WTC11 (cell line): Measurements from ENCODE around the gene GRP. TPM values are rescaled to one million over a fixed set of nuclear protein-coding genes. Genes with fewer than 3 reads are reported as not detected.

Source experiments
- ATAC-seq: fragments of 200-7000 bp; cut with Tn5 transposase; 2 replicates; pipeline ENCODE4 v1.10.0; 2021; ENCODE audit warnings: mild to moderate bottlenecking, moderate library complexity
- CTCF ChIA-PET: fragments of 300-600 bp; sonication (Branson Sonifier 250); formaldehyde crosslinking; loops from one replicate; lab custom pipeline; 2021; ENCODE audit warnings: antibody characterized with exemption; lab: Charles Lee
- POLR2A ChIA-PET: fragments of 350-600 bp; sonication (Branson Sonifier 250); formaldehyde crosslinking; loops from one replicate; lab custom pipeline; 2021; ENCODE audit warnings: antibody characterized with exemption; lab: Charles Lee
- DNase-seq: peaks from one replicate; pipeline ENCODE4 v3.0.0; 2021; ENCODE audit warnings: low spot score
- H3K27ac Mint-ChIP-seq: 2 replicates; pipeline ENCODE4 v1.8.0; 2021; ENCODE audit warnings: mixed read lengths
- H3K27me3 Mint-ChIP-seq: 2 replicates; pipeline ENCODE4 v1.8.0; 2021; ENCODE audit warnings: low read depth, mild to moderate bottlenecking, moderate library complexity, mixed read lengths
- H3K36me3 Mint-ChIP-seq: 2 replicates; pipeline ENCODE4 v1.8.0; 2021; ENCODE audit warnings: mixed read lengths
- H3K4me1 Mint-ChIP-seq: 2 replicates; pipeline ENCODE4 v1.8.0; 2022; ENCODE audit warnings: mixed read lengths
- H3K4me3 Mint-ChIP-seq: 2 replicates; pipeline ENCODE4 v1.8.0; 2021; ENCODE audit warnings: mild to moderate bottlenecking, moderate library complexity, mixed read lengths
- H3K9me3 Mint-ChIP-seq: 2 replicates; pipeline ENCODE4 v1.8.0; 2021; ENCODE audit warnings: mixed read lengths
- ATF1 ChIP-seq: sonication (generic); formaldehyde crosslinking; IDR thresholded peaks from 2 replicates; pipeline ENCODE4 v1.8.1; 2023; ENCODE audit warnings: mild to moderate bottlenecking, moderate library complexity, missing genetic modification reagents
- CREB1 ChIP-seq: sonication (generic); formaldehyde crosslinking; IDR thresholded peaks from 2 replicates; pipeline ENCODE4 v1.8.0; 2023; ENCODE audit warnings: mild to moderate bottlenecking, missing genetic modification reagents
- CREM ChIP-seq: sonication (generic); formaldehyde crosslinking; IDR thresholded peaks from 2 replicates; pipeline ENCODE4 v1.8.1; 2022; ENCODE audit warnings: mild to moderate bottlenecking, missing genetic modification reagents, moderate library complexity
- FOXJ3 ChIP-seq: sonication (generic); formaldehyde crosslinking; IDR thresholded peaks from 2 replicates; pipeline ENCODE4 v1.9.0; 2021; ENCODE audit warnings: missing genetic modification reagents, mild to moderate bottlenecking, borderline replicate concordance
- FOXP1 ChIP-seq: sonication (generic); formaldehyde crosslinking; IDR thresholded peaks from 2 replicates; pipeline ENCODE4 v1.8.0; 2022; ENCODE audit warnings: missing genetic modification reagents, mild to moderate bottlenecking, moderate library complexity, borderline replicate concordance
- GABPB1 ChIP-seq: sonication (generic); formaldehyde crosslinking; IDR thresholded peaks from 2 replicates; pipeline ENCODE4 v1.8.1; 2023; ENCODE audit warnings: mild to moderate bottlenecking, missing genetic modification reagents
- GTF2I ChIP-seq: fragments of 250-450 bp; sonication (Bioruptor Pico); conservative IDR thresholded peaks from 2 replicates; pipeline ENCODE4 v1.4.0; 2021; ENCODE audit warnings: mild to moderate bottlenecking
- IRF2 ChIP-seq: sonication (generic); formaldehyde crosslinking; IDR thresholded peaks from 2 replicates; pipeline ENCODE4 v1.8.0; 2022; ENCODE audit warnings: low read depth, missing genetic modification reagents, borderline replicate concordance
- JAZF1 ChIP-seq: fragments of 250-450 bp; sonication (Bioruptor Pico); IDR thresholded peaks from 2 replicates; pipeline ENCODE4 v1.9.0; 2021; ENCODE audit warnings: moderate library complexity, mild to moderate bottlenecking, inconsistent platforms
- MXD4 ChIP-seq: fragments of 250-450 bp; sonication (Bioruptor Pico); IDR thresholded peaks from 2 replicates; pipeline ENCODE4 v1.8.0; 2021; ENCODE audit warnings: mild to moderate bottlenecking, moderate library complexity, borderline replicate concordance
- NFYB ChIP-seq: sonication (generic); formaldehyde crosslinking; conservative IDR thresholded peaks from 2 replicates; pipeline ENCODE4 v1.8.0; 2022; ENCODE audit warnings: low read depth, missing genetic modification reagents
- NR3C1 ChIP-seq: sonication (generic); formaldehyde crosslinking; conservative IDR thresholded peaks from 2 replicates; pipeline ENCODE4 v1.8.1; 2023; ENCODE audit warnings: low read depth, mild to moderate bottlenecking, missing genetic modification reagents
- PRRX2 ChIP-seq: fragments of 250-450 bp; sonication (Bioruptor Pico); IDR thresholded peaks from 2 replicates; pipeline ENCODE4 v1.8.0; 2021; ENCODE audit warnings: mild to moderate bottlenecking
- SP1 ChIP-seq: sonication (generic); formaldehyde crosslinking; conservative IDR thresholded peaks from 2 replicates; pipeline ENCODE4 v1.8.1; 2022; ENCODE audit warnings: missing genetic modification reagents
- TEAD4 ChIP-seq: sonication (generic); formaldehyde crosslinking; IDR thresholded peaks from 2 replicates; pipeline ENCODE4 v1.8.0; 2022; ENCODE audit warnings: mild to moderate bottlenecking, missing genetic modification reagents
- ZBTB21 ChIP-seq: sonication (generic); formaldehyde crosslinking; IDR thresholded peaks from 2 replicates; pipeline ENCODE4 v1.8.1; 2023; ENCODE audit warnings: mild to moderate bottlenecking, missing genetic modification reagents, borderline replicate concordance
- ZNF138 ChIP-seq: sonication (generic); formaldehyde crosslinking; conservative IDR thresholded peaks from 2 replicates; pipeline ENCODE4 v1.8.1; 2022; ENCODE audit warnings: mild to moderate bottlenecking, moderate library complexity, missing genetic modification reagents
- ZNF396 ChIP-seq: fragments of 250-450 bp; sonication (Bioruptor Pico); IDR thresholded peaks from 2 replicates; pipeline ENCODE4 v1.8.0; 2021; ENCODE audit warnings: mild to moderate bottlenecking, moderate library complexity, borderline replicate concordance
- ZNF671 ChIP-seq: fragments of 250-450 bp; sonication (Bioruptor Pico); IDR thresholded peaks from 2 replicates; pipeline ENCODE4 v1.8.0; 2021; ENCODE audit warnings: mild to moderate bottlenecking
- total RNA-seq: library from RNA; stranded (reverse); gene quantifications from 3 replicates; pipeline ENCODE4 v1.2.3, GENCODE V29; 2021
- TF ChIP-seq, protein P1 (sequence below): sonication (generic); formaldehyde crosslinking; IDR thresholded peaks from 2 replicates; pipeline ENCODE4 v1.8.1; 2023; ENCODE audit warnings: mild to moderate bottlenecking, missing genetic modification reagents, moderate library complexity
- TF ChIP-seq, protein P2 (sequence below): sonication (generic); formaldehyde crosslinking; IDR thresholded peaks from 2 replicates; pipeline ENCODE4 v1.8.1; 2023; ENCODE audit warnings: mild to moderate bottlenecking, missing genetic modification reagents
- TF ChIP-seq, protein P3 (sequence below): sonication (generic); formaldehyde crosslinking; IDR thresholded peaks from 2 replicates; pipeline ENCODE4 v1.8.0; 2022; ENCODE audit warnings: mild to moderate bottlenecking, missing genetic modification reagents
- TF ChIP-seq, protein P4 (sequence below): sonication (generic); formaldehyde crosslinking; IDR thresholded peaks from 2 replicates; pipeline ENCODE4 v1.8.1; 2022; ENCODE audit warnings: missing genetic modification reagents, borderline replicate concordance
- TF ChIP-seq, protein P5 (sequence below): fragments of 250-450 bp; sonication (Bioruptor Pico); IDR thresholded peaks from 2 replicates; pipeline ENCODE4 v1.9.0; 2021; ENCODE audit warnings: mild to moderate bottlenecking
- TF ChIP-seq, protein P6 (sequence below): fragments of 200-600 bp; IDR thresholded peaks from 2 replicates; pipeline ENCODE4 v1.8.0; 2022; ENCODE audit warnings: antibody characterized with exemption
- TF ChIP-seq, protein P7 (sequence below): sonication (generic); formaldehyde crosslinking; IDR thresholded peaks from 2 replicates; pipeline ENCODE4 v1.8.0; 2022; ENCODE audit warnings: mild to moderate bottlenecking, missing genetic modification reagents
- TF ChIP-seq, protein P8 (sequence below): sonication (generic); formaldehyde crosslinking; IDR thresholded peaks from 2 replicates; pipeline ENCODE4 v1.8.1; 2022; ENCODE audit warnings: mild to moderate bottlenecking, moderate library complexity, missing genetic modification reagents

The GRP gene
- total RNA-seq, 1 experiment from 2014 or later = 0.22 TPM

DNA sequence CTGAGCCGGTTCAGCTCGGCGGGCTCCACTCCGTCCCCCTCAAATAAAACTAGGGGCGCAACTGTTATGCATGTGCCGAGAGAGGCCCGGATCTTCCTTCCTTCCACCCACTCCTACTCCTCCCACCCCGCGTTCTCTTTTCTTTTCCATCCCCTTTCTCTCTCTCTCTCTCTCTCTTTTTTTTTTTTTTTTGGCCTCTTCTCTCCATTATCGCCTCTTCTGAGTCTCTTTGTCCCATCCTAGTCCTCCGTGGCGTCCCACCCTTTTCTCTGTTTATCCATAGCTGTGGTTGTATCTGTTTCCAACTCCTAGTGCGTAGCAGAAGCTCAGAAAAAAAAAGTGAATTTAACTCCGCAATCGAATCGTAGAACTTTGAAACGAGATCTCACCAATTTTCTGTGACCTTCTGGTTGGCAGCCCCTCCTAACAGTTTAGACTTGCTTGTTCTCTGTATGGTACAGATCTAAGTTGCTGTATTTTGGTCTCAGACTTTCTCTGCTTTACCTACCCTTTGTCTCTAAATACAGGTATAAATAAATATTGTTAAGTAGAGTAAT is 49.7 kb downstream of the GRP start:
- H3K4me1 Mint-ChIP-seq = peaks cover 61% of the 10 kb centered on the region
- H3K27me3 Mint-ChIP-seq = peaks cover 97% of the 10 kb centered on the region
- H3K4me3 Mint-ChIP-seq = peak overlapping the region; percentile 76
- TF ChIP-seq FOXP1 (no peak), SP1 (CRISPR knock-in tag) (no peak), ZNF396 (no peak), IRF2 (CRISPR knock-in tag) (no peak), ATF1 (CRISPR knock-in tag) (no peak), ZBTB21 (CRISPR knock-in tag) (no peak), GTF2I (CRISPR knock-in tag) (no peak), ZNF138 (no peak), NR3C1 (CRISPR knock-in tag) (no peak), FOXJ3 (CRISPR knock-in tag) (no peak), JAZF1 (CRISPR knock-in tag) (no peak), NFYB (no peak)
- TF ChIP-seq, protein P1, sequence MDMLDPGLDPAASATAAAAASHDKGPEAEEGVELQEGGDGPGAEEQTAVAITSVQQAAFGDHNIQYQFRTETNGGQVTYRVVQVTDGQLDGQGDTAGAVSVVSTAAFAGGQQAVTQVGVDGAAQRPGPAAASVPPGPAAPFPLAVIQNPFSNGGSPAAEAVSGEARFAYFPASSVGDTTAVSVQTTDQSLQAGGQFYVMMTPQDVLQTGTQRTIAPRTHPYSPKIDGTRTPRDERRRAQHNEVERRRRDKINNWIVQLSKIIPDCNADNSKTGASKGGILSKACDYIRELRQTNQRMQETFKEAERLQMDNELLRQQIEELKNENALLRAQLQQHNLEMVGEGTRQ (CRISPR knock-in tag) = no peak
- TF ChIP-seq, protein P2, sequence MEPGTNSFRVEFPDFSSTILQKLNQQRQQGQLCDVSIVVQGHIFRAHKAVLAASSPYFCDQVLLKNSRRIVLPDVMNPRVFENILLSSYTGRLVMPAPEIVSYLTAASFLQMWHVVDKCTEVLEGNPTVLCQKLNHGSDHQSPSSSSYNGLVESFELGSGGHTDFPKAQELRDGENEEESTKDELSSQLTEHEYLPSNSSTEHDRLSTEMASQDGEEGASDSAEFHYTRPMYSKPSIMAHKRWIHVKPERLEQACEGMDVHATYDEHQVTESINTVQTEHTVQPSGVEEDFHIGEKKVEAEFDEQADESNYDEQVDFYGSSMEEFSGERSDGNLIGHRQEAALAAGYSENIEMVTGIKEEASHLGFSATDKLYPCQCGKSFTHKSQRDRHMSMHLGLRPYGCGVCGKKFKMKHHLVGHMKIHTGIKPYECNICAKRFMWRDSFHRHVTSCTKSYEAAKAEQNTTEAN (CRISPR knock-in tag) = no peak
- TF ChIP-seq, protein P3, sequence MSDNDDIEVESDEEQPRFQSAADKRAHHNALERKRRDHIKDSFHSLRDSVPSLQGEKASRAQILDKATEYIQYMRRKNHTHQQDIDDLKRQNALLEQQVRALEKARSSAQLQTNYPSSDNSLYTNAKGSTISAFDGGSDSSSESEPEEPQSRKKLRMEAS (CRISPR knock-in tag) = no peak
- TF ChIP-seq, protein P4, sequence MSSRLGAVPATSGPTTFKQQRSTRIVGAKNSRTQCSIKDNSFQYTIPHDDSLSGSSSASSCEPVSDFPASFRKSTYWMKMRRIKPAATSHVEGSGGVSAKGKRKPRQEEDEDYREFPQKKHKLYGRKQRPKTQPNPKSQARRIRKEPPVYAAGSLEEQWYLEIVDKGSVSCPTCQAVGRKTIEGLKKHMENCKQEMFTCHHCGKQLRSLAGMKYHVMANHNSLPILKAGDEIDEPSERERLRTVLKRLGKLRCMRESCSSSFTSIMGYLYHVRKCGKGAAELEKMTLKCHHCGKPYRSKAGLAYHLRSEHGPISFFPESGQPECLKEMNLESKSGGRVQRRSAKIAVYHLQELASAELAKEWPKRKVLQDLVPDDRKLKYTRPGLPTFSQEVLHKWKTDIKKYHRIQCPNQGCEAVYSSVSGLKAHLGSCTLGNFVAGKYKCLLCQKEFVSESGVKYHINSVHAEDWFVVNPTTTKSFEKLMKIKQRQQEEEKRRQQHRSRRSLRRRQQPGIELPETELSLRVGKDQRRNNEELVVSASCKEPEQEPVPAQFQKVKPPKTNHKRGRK (CRISPR knock-in tag) = no peak
- no peak overlapping the region for H3K27ac Mint-ChIP-seq
- ATAC-seq = no peak
- ChIA-PET POLR2A (interaction anchor here (0.6 to 1.8 kb wide), 3 partner anchors 38 to 132 kb away, joined by 4 to 6 read pairs (median 5); partner anchors contain the start of gene LMAN1), CTCF (interaction anchor here (0.7 to 4.9 kb wide), 14 partner anchors 17 to 554 kb away, joined by 3 to 45 read pairs (median 3); partner anchors contain the start of genes CCBE1 and GRP)
- no peaks in the 10 kb centered on the region for H3K36me3 Mint-ChIP-seq
- H3K9me3 Mint-ChIP-seq = no peaks in the 10 kb centered on the region
- no peak for DNase-seq

DNA sequence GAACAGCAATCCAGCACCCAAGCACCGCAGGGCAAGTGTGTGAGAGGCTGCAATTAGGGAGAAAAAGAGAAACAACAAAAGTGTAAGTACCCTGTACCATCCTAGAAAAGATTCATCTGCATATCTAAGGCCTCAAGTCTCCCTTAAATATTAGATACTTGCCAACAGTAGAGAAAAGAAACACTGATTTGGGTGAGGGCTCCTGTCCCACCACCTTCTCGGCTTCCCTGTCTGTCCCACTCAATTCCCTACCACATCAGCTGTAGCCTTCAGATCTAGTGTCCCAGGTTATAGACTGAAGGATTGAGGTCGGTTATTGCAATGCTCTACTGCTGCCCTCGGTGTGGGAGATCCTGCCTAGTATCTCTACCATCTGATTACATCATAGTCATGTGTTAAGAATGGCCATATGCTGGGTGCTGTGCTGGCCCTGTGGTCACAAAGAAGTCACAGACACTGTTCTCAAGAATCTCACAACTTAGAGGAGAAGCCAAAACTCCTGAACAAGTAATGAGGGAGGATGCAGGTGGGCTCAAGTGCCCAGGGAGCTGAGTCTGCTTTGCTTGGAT is 50.8 kb downstream of the GRP start:
- peak overlapping the region; percentile 18; the same call in 1 of the 2 replicates for H3K4me3 Mint-ChIP-seq

More for the DNA sequence above, 50.8 kb downstream of the GRP start:
- H3K4me1 Mint-ChIP-seq = peaks cover 66% of the 10 kb centered on the region
- peaks cover 97% of the 10 kb centered on the region for H3K27me3 Mint-ChIP-seq
- H3K36me3 Mint-ChIP-seq = no peaks in the 10 kb centered on the region
- POLR2A ChIA-PET = no interaction called here
- H3K9me3 Mint-ChIP-seq = no peaks in the 10 kb centered on the region
- ATAC-seq = no peak
- H3K27ac Mint-ChIP-seq = no peak overlapping the region
- CTCF ChIA-PET = interaction anchor here (2.1 to 4.9 kb wide), 3 partner anchors 21 to 132 kb away, joined by 16 to 45 read pairs (median 22); no protein-coding TSS in a partner anchor
- TF ChIP-seq GABPB1 (no peak), JAZF1 (CRISPR knock-in tag) (no peak), TEAD4 (CRISPR knock-in tag) (no peak), ZNF138 (no peak), PRRX2 (CRISPR knock-in tag) (no peak), GTF2I (CRISPR knock-in tag) (no peak), CREB1 (CRISPR knock-in tag) (no peak), MXD4 (CRISPR knock-in tag) (no peak), ZNF671 (CRISPR knock-in tag) (no peak), CREM (CRISPR knock-in tag) (no peak), IRF2 (CRISPR knock-in tag) (no peak)
- TF ChIP-seq, protein P5, sequence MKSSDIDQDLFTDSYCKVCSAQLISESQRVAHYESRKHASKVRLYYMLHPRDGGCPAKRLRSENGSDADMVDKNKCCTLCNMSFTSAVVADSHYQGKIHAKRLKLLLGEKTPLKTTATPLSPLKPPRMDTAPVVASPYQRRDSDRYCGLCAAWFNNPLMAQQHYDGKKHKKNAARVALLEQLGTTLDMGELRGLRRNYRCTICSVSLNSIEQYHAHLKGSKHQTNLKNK = no peak
- TF ChIP-seq, protein P6, sequence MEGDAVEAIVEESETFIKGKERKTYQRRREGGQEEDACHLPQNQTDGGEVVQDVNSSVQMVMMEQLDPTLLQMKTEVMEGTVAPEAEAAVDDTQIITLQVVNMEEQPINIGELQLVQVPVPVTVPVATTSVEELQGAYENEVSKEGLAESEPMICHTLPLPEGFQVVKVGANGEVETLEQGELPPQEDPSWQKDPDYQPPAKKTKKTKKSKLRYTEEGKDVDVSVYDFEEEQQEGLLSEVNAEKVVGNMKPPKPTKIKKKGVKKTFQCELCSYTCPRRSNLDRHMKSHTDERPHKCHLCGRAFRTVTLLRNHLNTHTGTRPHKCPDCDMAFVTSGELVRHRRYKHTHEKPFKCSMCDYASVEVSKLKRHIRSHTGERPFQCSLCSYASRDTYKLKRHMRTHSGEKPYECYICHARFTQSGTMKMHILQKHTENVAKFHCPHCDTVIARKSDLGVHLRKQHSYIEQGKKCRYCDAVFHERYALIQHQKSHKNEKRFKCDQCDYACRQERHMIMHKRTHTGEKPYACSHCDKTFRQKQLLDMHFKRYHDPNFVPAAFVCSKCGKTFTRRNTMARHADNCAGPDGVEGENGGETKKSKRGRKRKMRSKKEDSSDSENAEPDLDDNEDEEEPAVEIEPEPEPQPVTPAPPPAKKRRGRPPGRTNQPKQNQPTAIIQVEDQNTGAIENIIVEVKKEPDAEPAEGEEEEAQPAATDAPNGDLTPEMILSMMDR = no peak
- TF ChIP-seq, protein P7, sequence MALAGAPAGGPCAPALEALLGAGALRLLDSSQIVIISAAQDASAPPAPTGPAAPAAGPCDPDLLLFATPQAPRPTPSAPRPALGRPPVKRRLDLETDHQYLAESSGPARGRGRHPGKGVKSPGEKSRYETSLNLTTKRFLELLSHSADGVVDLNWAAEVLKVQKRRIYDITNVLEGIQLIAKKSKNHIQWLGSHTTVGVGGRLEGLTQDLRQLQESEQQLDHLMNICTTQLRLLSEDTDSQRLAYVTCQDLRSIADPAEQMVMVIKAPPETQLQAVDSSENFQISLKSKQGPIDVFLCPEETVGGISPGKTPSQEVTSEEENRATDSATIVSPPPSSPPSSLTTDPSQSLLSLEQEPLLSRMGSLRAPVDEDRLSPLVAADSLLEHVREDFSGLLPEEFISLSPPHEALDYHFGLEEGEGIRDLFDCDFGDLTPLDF (CRISPR knock-in tag) = no peak
- TF ChIP-seq, protein P8, sequence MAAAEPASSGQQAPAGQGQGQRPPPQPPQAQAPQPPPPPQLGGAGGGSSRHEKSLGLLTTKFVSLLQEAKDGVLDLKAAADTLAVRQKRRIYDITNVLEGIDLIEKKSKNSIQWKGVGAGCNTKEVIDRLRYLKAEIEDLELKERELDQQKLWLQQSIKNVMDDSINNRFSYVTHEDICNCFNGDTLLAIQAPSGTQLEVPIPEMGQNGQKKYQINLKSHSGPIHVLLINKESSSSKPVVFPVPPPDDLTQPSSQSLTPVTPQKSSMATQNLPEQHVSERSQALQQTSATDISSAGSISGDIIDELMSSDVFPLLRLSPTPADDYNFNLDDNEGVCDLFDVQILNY (CRISPR knock-in tag) = no peak
- no peak for DNase-seq
